Measurements from ENCODE around the gene ZNF200. TPM values are rescaled to one million over a fixed set of nuclear protein-coding genes. Genes with fewer than 3 reads are reported as not detected.

Gene ZNF200
- total RNA-seq, 1 experiment from 2014 or later: 8.8 TPM

GRCh38 chr16:3214904-3215600 is 19.9 kb downstream of the ZNF200 start:
- Histone ChIP-seq H3K79me2 (ENCODE audit: insufficient read depth, low read length) (no peaks in the 10 kb centered on the region), H3K27ac (ENCODE audit: low read depth, low read length) (no peak overlapping the region), H3K4me2 (ENCODE audit: low read length) (no peak overlapping the region), H3K9ac (ENCODE audit: low read length) (no peak overlapping the region), H3K36me3 (ENCODE audit: control insufficient read depth in 1 of 2, insufficient read depth in 2 of 2, low read length in 2 of 2) (no peaks in the 10 kb centered on the region), H3K27me3 (ENCODE audit: insufficient read depth, low read length) (no peaks in the 10 kb centered on the region), H3K4me1 (ENCODE audit: control insufficient read depth in 1 of 2, insufficient read depth in 2 of 2, low read length in 2 of 2) (no peaks in the 10 kb centered on the region), H3K9me2 (ENCODE audit: insufficient read depth) (no peaks in the 10 kb centered on the region), H2AFZ (ENCODE audit: low read depth, low read length, poor library complexity, severe bottlenecking) (no peak overlapping the region), H4K20me1 (ENCODE audit: insufficient read depth) (no peaks in the 10 kb centered on the region), H3K9me3 (ENCODE audit: control insufficient read depth in 1 of 2, insufficient read depth in 1 of 2, low read depth in 1 of 2, low read length in 2 of 2) (no peaks in the 10 kb centered on the region), H3K4me3 (replicated peaks in 1 of 2; ENCODE audit: low read depth in 1 of 2, low read length in 2 of 2) (no peak overlapping the region)
- BruUV-seq (replicated peaks): no TSS peak
- CTCF ChIA-PET: no interaction called here
- DNase-seq (ENCODE audit: low read depth, low spot score) (no peak), ATAC-seq (no peak)
- POLR2A ChIA-PET: no interaction called here
- RAD21 ChIA-PET (ENCODE audit: low non-redundant PET in 1 of 2, low total read pairs in 2 of 2, uncharacterized antibody in 2 of 2, unreplicated experiment in 2 of 2): no interaction called here
- no peak for TF ChIP-seq EZH2phosphoT487 (IDR thresholded peaks at IDR 0.05; ENCODE audit: borderline replicate concordance)
- TF ChIP-seq YY1 (IDR thresholded peaks at IDR 0.05; ENCODE audit: extremely low read depth, insufficient replicate concordance, low read depth, low read length): no peak
- TF ChIP-seq EGR1 (IDR thresholded peaks at IDR 0.05; ENCODE audit: low read depth): no peak
- no peak for TF ChIP-seq SIN3A (IDR thresholded peaks at IDR 0.05; ENCODE audit: low read depth)
- TF ChIP-seq CEBPB (IDR thresholded peaks at IDR 0.05; ENCODE audit: low read depth): no peak
- intact Hi-C loops (cut with micrococcal nuclease): no loop called here

- Histone ChIP-seq H4K20me1 (ENCODE audit: insufficient read depth) (no peaks in the 10 kb centered on the region), H3K4me1 (ENCODE audit: control insufficient read depth in 1 of 2, insufficient read depth in 2 of 2, low read length in 2 of 2) (no peaks in the 10 kb centered on the region), H2AFZ (ENCODE audit: low read depth, low read length, poor library complexity, severe bottlenecking) (no peak overlapping the region), H3K4me3 (replicated peaks in 1 of 2; ENCODE audit: low read depth in 1 of 2, low read length in 2 of 2) (no peak overlapping the region), H3K4me2 (ENCODE audit: low read length) (no peak overlapping the region), H3K79me2 (ENCODE audit: insufficient read depth, low read length) (no peaks in the 10 kb centered on the region), H3K9ac (ENCODE audit: low read length) (no peak overlapping the region), H3K36me3 (ENCODE audit: control insufficient read depth in 1 of 2, insufficient read depth in 2 of 2, low read length in 2 of 2) (no peaks in the 10 kb centered on the region), H3K9me3 (ENCODE audit: control insufficient read depth in 1 of 2, insufficient read depth in 1 of 2, low read depth in 1 of 2, low read length in 2 of 2) (no peaks in the 10 kb centered on the region; a peak in 1 of 4 replicates), H3K27ac (ENCODE audit: low read depth, low read length) (no peak overlapping the region), H3K27me3 (ENCODE audit: insufficient read depth, low read length) (no peaks in the 10 kb centered on the region), H3K9me2 (ENCODE audit: insufficient read depth) (no peaks in the 10 kb centered on the region)
- ChIA-PET CTCF (no interaction called here), RAD21 (ENCODE audit: low non-redundant PET in 1 of 2, low total read pairs in 2 of 2, uncharacterized antibody in 2 of 2, unreplicated experiment in 2 of 2) (no interaction called here), POLR2A (no interaction called here)
- no peak for ATAC-seq
- intact Hi-C loops (cut with micrococcal nuclease): no loop called here
- DNase-seq (ENCODE audit: low read depth, low spot score): no peak
- no TSS peak for BruUV-seq (replicated peaks)
- TF ChIP-seq TCF7L2 (IDR thresholded peaks at IDR 0.05; ENCODE audit: borderline replicate concordance, extremely low read depth, insufficient read depth, insufficient read length) (no peak), EZH2 (IDR thresholded peaks at IDR 0.05) (no peak), ATF3 (IDR thresholded peaks at IDR 0.05) (no peak), RAD21 (IDR thresholded peaks at IDR 0.05; ENCODE audit: low read depth) (no peak), ZNF274 (IDR thresholded peaks at IDR 0.05; ENCODE audit: low read depth, low read length) (no peak), FOSL1 (IDR thresholded peaks at IDR 0.05; ENCODE audit: low read depth) (no peak), JUND (IDR thresholded peaks at IDR 0.05) (no peak), POLR2AphosphoS5 (IDR thresholded peaks at IDR 0.05; ENCODE audit: low read depth, low read length) (no peak), YY1 (IDR thresholded peaks at IDR 0.05; ENCODE audit: extremely low read depth, insufficient replicate concordance, low read depth, low read length) (no peak), CEBPB (IDR thresholded peaks at IDR 0.05; ENCODE audit: low read depth) (no peak), ZFX (IDR thresholded peaks at IDR 0.05) (no peak), SRF (IDR thresholded peaks at IDR 0.05; ENCODE audit: low read depth) (no peak), CBX3 (IDR thresholded peaks at IDR 0.05; ENCODE audit: low read depth) (no peak), SP1 (IDR thresholded peaks at IDR 0.05; ENCODE audit: low read depth) (no peak), EGR1 (IDR thresholded peaks at IDR 0.05; ENCODE audit: low read depth) (no peak), CTCF (IDR thresholded peaks at IDR 0.05 in 2 of 3, conservative IDR thresholded peaks at IDR 0.05 in 1 of 3; ENCODE audit: borderline replicate concordance in 1 of 3, insufficient read depth in 1 of 3, low read depth in 2 of 3, low read length in 2 of 3) (no peak), POLR2A (IDR thresholded peaks at IDR 0.05; ENCODE audit: borderline replicate concordance, extremely low read depth, insufficient read depth, insufficient read length) (no peak), EZH2phosphoT487 (IDR thresholded peaks at IDR 0.05; ENCODE audit: borderline replicate concordance) (no peak)
Observed at GRCh38 chr16:3212567-3212966, 22.4 kb downstream of the ZNF200 start.
